K562 (cell line): ENCODE results near the gene RBMXL2. TPM values are rescaled to one million over a fixed set of nuclear protein-coding genes. Genes with fewer than 3 reads are reported as not detected.

Experiments
- ATAC-seq: fragments of 200-7000 bp; cut with Tn5 transposase; 3 replicates; pipeline ENCODE4 v1.9.1; 2020; ENCODE audit warnings: moderate library complexity
- BruUV-seq: library from RNA; stranded (reverse); fragments of 400-500 nt; replicated peaks from 2 replicates; lab custom pipeline; 2021; lab: Mats Ljungman, UMichigan
- CTCF ChIA-PET: fragments of 300-600 bp; formaldehyde crosslinking; extraction: SDS; loops from one replicate; lab custom pipeline; 2021; ENCODE audit warnings: low intra/inter-chr PET ratio; lab: Yijun Ruan, JAX
- POLR2A ChIA-PET: fragments of 300-600, 350-650 bp; sonication (Branson Sonifier 250); formaldehyde crosslinking; extraction: SDS; loops from one replicate; lab custom pipeline; 2021; ENCODE audit warnings: antibody characterized with exemption, inconsistent platforms; lab: Yijun Ruan, JAX
- DNase-seq, 4 experiments: peaks; one replicate each; pipeline versions ENCODE4 v3.0.0 to v3.0.0-alpha.2; 2011 to 2018; ENCODE audit warnings: low spot score in 3 of 4, mixed read lengths in 3 of 4; ENCODE audit errors: extremely low read depth in 1 of 4
- FAIRE-seq: peaks from 2 replicates; lab custom pipeline; 2011; peaks lifted over from hg19 to GRCh38; lab: Jason Lieb, UNC
- H2AFZ ChIP-seq: 2 replicates; pipeline ENCODE4 v1.6.0; 2011; ENCODE audit warnings: low read depth, low read length, control low read depth, inconsistent platforms
- H3K27ac ChIP-seq: fragments of 200-600 bp; 3 replicates; pipeline ENCODE4 v1.8.0; 2011; ENCODE audit warnings: low read depth, mild to moderate bottlenecking, control low read depth, inconsistent platforms, low read length, moderate library complexity, mixed read lengths; ENCODE audit errors: extremely low read depth
- H3K27me3 ChIP-seq, 2 experiments: fragments of 300-600 bp in 1 of 2; 2 replicates in 1 of 2; 3 replicates in 1 of 2; pipeline versions ENCODE4 v1.6.0 to v1.8.0; 2011; ENCODE audit warnings: inconsistent platforms in 2 of 2, low read length in 2 of 2, mild to moderate bottlenecking in 1 of 2, mixed read lengths in 1 of 2, moderate library complexity in 1 of 2; ENCODE audit not compliant: control insufficient read depth in 2 of 2, insufficient read depth in 2 of 2
- H3K36me3 ChIP-seq: fragments of 300-600 bp; 3 replicates; pipeline ENCODE4 v1.8.0; 2011; ENCODE audit warnings: mild to moderate bottlenecking, low read length, inconsistent platforms; ENCODE audit not compliant: control insufficient read depth, insufficient read depth
- H3K4me1 ChIP-seq, 2 experiments: fragments of 200-600 bp in 1 of 2; replicated peaks in 1 of 2; 2 replicates in 1 of 2; 3 replicates in 1 of 2; pipeline versions ENCODE4 v1.5.1 to v1.8.0; 2011; ENCODE audit warnings: inconsistent platforms in 2 of 2, low read length in 2 of 2, mild to moderate bottlenecking in 1 of 2, mixed read lengths in 1 of 2, moderate library complexity in 1 of 2; ENCODE audit not compliant: control insufficient read depth in 2 of 2, insufficient read depth in 2 of 2
- H3K4me2 ChIP-seq: 2 replicates; pipeline ENCODE4 v1.6.1; 2011; ENCODE audit warnings: low read length, control low read depth, inconsistent platforms, mixed read lengths; ENCODE audit not compliant: insufficient read depth
- H3K4me3 ChIP-seq: fragments of 200-600 bp; sonication (generic), shearing (Covaris generic); 2 replicates; pipeline ENCODE4 v1.5.1; 2016; ENCODE audit warnings: control low read depth, inconsistent platforms
- H3K79me2 ChIP-seq: fragments of 200-600 bp; 3 replicates; pipeline ENCODE4 v1.8.0; 2011; ENCODE audit warnings: low read length, inconsistent platforms; ENCODE audit not compliant: control insufficient read depth, insufficient read depth
- H3K9ac ChIP-seq, 2 experiments: 2 replicates each; pipeline versions ENCODE4 v1.6.0 to v1.6.1; 2011; ENCODE audit warnings: low read depth in 2 of 2, low read length in 2 of 2, control low read depth in 1 of 2, inconsistent platforms in 1 of 2, mild to moderate bottlenecking in 1 of 2, mixed read lengths in 1 of 2; ENCODE audit not compliant: insufficient read depth in 1 of 2
- H3K9me1 ChIP-seq: one replicate; pipeline ENCODE4 v1.6.0; 2011; ENCODE audit warnings: inconsistent platforms, mild to moderate bottlenecking, low read length, moderate library complexity; ENCODE audit not compliant: control insufficient read depth, insufficient read depth
- H3K9me3 ChIP-seq: replicated peaks from 2 replicates; pipeline ENCODE4 v1.5.1; 2011; ENCODE audit warnings: low read depth, low read length, inconsistent platforms; ENCODE audit not compliant: control insufficient read depth, insufficient read depth
- H4K20me1 ChIP-seq: replicated peaks from 2 replicates; pipeline ENCODE4 v1.6.1; 2011; ENCODE audit warnings: low read length, inconsistent platforms, mixed read lengths; ENCODE audit not compliant: control insufficient read depth, insufficient read depth
- ARID2 ChIP-seq: fragments of 450-650 bp; IDR thresholded peaks from 2 replicates; pipeline ENCODE4 v1.6.1; 2017; ENCODE audit warnings: antibody characterized with exemption, mild to moderate bottlenecking
- HES1 ChIP-seq: fragments of 450-650 bp; IDR thresholded peaks from 2 replicates; pipeline ENCODE4 v1.6.1; 2016; ENCODE audit warnings: low read depth, mild to moderate bottlenecking, moderate library complexity
- MAFK ChIP-seq: IDR thresholded peaks from 2 replicates; pipeline ENCODE4 v1.6.1; 2011; ENCODE audit warnings: low read length, improper control_type of control experiment
- RBM14 ChIP-seq: fragments of 200-400 bp; formaldehyde crosslinking; IDR thresholded peaks from 2 replicates; pipeline ENCODE4 v1.6.1; 2018; ENCODE audit warnings: low read depth, mild to moderate bottlenecking, low read length, moderate library complexity, borderline replicate concordance; ENCODE audit not compliant: insufficient read depth
- SRSF9 ChIP-seq: fragments of 200-400 bp; formaldehyde crosslinking; IDR thresholded peaks from 2 replicates; pipeline ENCODE4 v1.6.1; 2017; ENCODE audit warnings: low read depth, low read length, borderline replicate concordance
- ZMIZ1 ChIP-seq, 2 experiments: fragments of 150-350 bp in 1 of 2; IDR thresholded peaks; 2 replicates each; pipeline ENCODE4 v1.6.1; 2012 to 2016; ENCODE audit warnings: low read depth in 2 of 2, low read length in 2 of 2, mild to moderate bottlenecking in 1 of 2, moderate library complexity in 1 of 2
- WGBS: fragments of 100-300 bp; shearing (Covaris generic); methylation state at CpG from one replicate; pipeline ENCODE4 v1.1.6; 2016; ENCODE audit warnings: low coverage, mixed read lengths; ENCODE audit not compliant: insufficient coverage; ENCODE audit errors: missing lambda C conversion rate; 5-methylcytosine and 5-hydroxymethylcytosine counted together
- in situ Hi-C: fragments of 300-500 bp; cut with MboI; formaldehyde crosslinking; loops from 4 replicates; pipeline ENCODE4 v1.15.0; 2018; ENCODE audit warnings: inconsistent platforms, mixed read lengths
- intact Hi-C: fragments of 100-400 bp; cut with micrococcal nuclease; formaldehyde crosslinking; loops from 2 replicates; pipeline ENCODE4 v1.14.2; 2022
- polyA plus RNA-seq, 8 experiments: library from polyadenylated mRNA; depleted of rRNA in 4 of 8; stranded (reverse) in 5 of 8; unstranded in 3 of 8; fragments of >200 nt; fragmentation: Nextera tagmentation in 2 of 8; fragmentation: Illumina TruSeq in 1 of 8; extraction: Ambion mirVana in 2 of 8; extraction: Trizol in 1 of 8; gene quantifications; 2 replicates each; pipeline versions ENCODE4 v1.2.1 to v1.2.3, GENCODE V29; 2011 to 2014; ENCODE audit warnings: inconsistent platforms in 1 of 8, missing spikeins in 1 of 8
- total RNA-seq, 7 experiments: library from RNA; depleted of rRNA in 6 of 7; stranded (reverse); fragments of >200 nt in 6 of 7; fragmentation: Illumina TruSeq in 2 of 7; extraction: Trizol in 2 of 7; gene quantifications; 2 replicates each; pipeline versions ENCODE4 v1.2.1 to v1.2.3, GENCODE V29; 2011 to 2021; ENCODE audit warnings: low replicate concordance in 1 of 7

The RBMXL2 gene
- total and polyA plus RNA-seq, 9 of the 15 experiments (the other 6 are each of a cell fraction or from before 2014, with no cell fraction given): 0.07 to 0.45 (median 0.21) TPM; not detected in 3

GRCh38 chr11:7089328-7090251 is 792 bp downstream of the RBMXL2 start (continued):
- no peak for TF ChIP-seq HES1

GRCh38 chr11:7098235-7098832 is 9.5 kb downstream of the RBMXL2 start:
- WGBS: 0% methylated on average over 2 of the region's 2 CpGs
- Histone ChIP-seq H3K9me1 (no peaks in the 10 kb centered on the region), H3K4me2 (no peak overlapping the region), H4K20me1 (no peaks in the 10 kb centered on the region), H3K27me3 (no peaks in the 10 kb centered on the region), H3K79me2 (no peaks in the 10 kb centered on the region), H3K4me3 (no peak overlapping the region), H3K4me1 (no peaks in the 10 kb centered on the region), H3K36me3 (no peaks in the 10 kb centered on the region), H3K9ac (no peak overlapping the region), H2AFZ (no peak overlapping the region), H3K27ac (no peak overlapping the region), H3K9me3 (no peaks in the 10 kb centered on the region)
- in situ Hi-C loops: loop anchor here (10.0 to 25.0 kb wide), 2 partner anchors 346 to 564 kb away; partner anchors contain the start of gene CYB5R2
- intact Hi-C loops: loop anchor here (1.0 to 10.0 kb wide), 6 partner anchors 180 to 994 kb away; no protein-coding TSS in a partner anchor
- CTCF ChIA-PET: interaction anchor here (0.6 to 1.4 kb wide), 6 partner anchors 345 to 889 kb away, joined by 3 to 6 read pairs (median 4); partner anchors contain the start of gene EIF3F
- BruUV-seq: no TSS peak
- DNase-seq: peak; percentile 46 to 67 (median 56)
- peak; percentile 93 for ATAC-seq
- peak; percentile 93 for FAIRE-seq
- POLR2A ChIA-PET: no interaction called here
- TF ChIP-seq SRSF9 (no peak), ZMIZ1 (IDR thresholded peaks at IDR 0.05; ENCODE audit: low read depth in 2 of 2, low read length in 2 of 2) (no peak), ARID2 (peak; percentile 8; the same call in 1 of the 2 replicates), RBM14 (no peak), MAFK (no peak)
